ENCODE data around the gene RLF.

Gene RLF

DNA sequence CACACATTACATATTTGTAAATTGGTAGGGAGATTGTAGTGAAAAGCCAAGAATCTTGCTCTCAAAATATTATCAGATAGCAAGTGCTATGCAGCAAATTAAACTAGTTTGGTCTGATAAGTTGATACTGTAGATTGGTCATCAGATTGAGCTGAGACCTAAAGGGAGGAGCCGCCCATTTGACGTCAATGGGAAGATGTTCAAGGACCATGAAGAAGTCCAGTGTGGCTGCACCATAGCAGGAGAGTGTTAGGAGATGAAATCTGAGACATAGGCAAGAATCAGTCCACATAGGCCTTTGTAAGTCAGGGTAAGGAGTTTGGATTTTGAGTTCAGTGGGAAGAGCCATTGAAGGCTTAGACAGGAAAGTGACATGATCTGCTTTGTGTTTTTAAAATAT is 113.1 kb downstream of the RLF start:
- DNase-seq (ENCODE audit: low read depth): no peak

DNA sequence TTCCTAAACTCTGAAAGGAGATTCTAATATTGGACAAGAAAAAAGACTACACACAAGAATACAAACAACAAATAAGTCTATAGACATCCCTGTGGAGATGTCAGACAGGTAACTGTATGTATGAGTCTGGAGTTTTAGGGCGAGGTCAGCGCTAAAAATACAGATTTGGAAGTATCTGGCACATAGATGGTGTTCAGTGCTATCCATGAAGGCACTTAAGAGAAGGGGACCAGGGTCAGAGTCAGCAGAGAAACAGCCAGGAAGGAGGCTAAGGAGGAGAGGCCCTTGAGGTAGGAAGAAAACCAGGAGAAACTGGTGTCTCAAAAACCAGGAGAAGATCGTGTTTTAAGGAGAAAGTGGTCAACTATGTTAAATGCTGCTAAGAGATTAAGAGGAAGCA is 114.9 kb downstream of the RLF start:
- DNase-seq (ENCODE audit: low read depth): no peak

DNA sequence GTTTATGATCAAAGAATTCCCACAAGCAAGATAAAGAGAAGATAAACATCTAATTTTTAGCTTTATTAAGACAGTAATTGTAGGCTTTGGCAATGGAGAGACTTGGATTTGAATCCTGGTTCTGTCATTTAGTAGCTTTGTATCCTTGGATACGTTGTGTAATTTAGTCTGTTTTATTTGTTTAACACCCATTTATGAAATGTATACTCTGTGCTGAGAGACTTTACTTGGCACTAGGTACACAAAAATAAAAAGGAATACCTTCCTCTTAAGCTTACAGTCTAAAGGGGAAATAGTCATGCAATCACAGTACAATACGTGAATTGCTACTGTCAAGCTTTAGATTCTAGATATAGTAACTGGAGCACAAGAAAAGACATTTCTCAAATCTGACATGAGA is 120.7 kb downstream of the RLF start:
- no peak for DNase-seq (ENCODE audit: low read depth)
